Fibroblast of lung (primary cell): Measurements from ENCODE around the gene PANX2.

Experiments used
- EZH2 ChIP-seq: IDR thresholded peaks from 2 replicates; pipeline ENCODE4 v1.5.1; 2012; ENCODE audit warnings: low read length, control low read depth, mild to moderate bottlenecking; ENCODE audit errors: missing control alignments
- TF ChIP-seq, protein P1 (sequence below), 2 donors: IDR thresholded peaks in 1 of 2; conservative IDR thresholded peaks in 1 of 2; 1 replicate in 1 of 2; 2 replicates in 1 of 2; pipeline ENCODE4 v1.5.1; 2011 to 2012; ENCODE audit warnings: low read length in 2 of 2, control low read depth in 1 of 2, inconsistent platforms in 1 of 2, low read depth in 1 of 2, mild to moderate bottlenecking in 1 of 2

DNA sequence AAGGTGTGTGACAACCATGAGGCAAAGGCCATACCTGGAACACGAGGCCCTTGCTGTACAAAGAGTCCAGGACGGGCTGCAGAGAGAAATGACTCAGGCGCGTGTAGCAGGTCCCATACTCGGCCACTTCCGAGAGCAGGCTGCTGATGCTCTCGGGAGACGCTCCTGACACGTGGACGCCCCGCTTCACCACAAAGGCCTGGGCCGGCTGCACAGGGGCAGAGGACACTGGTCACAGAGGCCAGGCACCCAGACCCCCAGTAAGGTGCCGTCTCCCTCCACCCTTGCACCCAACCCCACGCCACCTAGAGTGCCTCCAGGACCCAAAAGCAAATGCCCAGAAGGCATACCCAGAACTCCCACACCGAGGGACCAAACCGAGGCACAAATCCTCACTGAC, 58.8 kb downstream of the PANX2 start:
- TF ChIP-seq, protein P1, sequence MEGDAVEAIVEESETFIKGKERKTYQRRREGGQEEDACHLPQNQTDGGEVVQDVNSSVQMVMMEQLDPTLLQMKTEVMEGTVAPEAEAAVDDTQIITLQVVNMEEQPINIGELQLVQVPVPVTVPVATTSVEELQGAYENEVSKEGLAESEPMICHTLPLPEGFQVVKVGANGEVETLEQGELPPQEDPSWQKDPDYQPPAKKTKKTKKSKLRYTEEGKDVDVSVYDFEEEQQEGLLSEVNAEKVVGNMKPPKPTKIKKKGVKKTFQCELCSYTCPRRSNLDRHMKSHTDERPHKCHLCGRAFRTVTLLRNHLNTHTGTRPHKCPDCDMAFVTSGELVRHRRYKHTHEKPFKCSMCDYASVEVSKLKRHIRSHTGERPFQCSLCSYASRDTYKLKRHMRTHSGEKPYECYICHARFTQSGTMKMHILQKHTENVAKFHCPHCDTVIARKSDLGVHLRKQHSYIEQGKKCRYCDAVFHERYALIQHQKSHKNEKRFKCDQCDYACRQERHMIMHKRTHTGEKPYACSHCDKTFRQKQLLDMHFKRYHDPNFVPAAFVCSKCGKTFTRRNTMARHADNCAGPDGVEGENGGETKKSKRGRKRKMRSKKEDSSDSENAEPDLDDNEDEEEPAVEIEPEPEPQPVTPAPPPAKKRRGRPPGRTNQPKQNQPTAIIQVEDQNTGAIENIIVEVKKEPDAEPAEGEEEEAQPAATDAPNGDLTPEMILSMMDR (conservative IDR thresholded peaks at IDR 0.05 in 1 of 2, IDR thresholded peaks at IDR 0.05 in 1 of 2; ENCODE audit: low read depth in 1 of 2, low read length in 2 of 2), result no peak
- no peak for TF ChIP-seq EZH2
